LNCaP clone FGC (cell line): ENCODE data around the gene OSBPL2.

ENCODE experiments used
- DNase-seq: peaks from one replicate; pipeline ENCODE4 v3.0.0-alpha.2; 2011; ENCODE audit warnings: low read depth
- H3K4me3 ChIP-seq: 2 replicates; pipeline ENCODE4 v1.5.1; 2011; ENCODE audit warnings: mild to moderate bottlenecking, low read depth, low read length, control low read depth
- TF ChIP-seq, protein P1 (sequence below): IDR thresholded peaks from 2 replicates; pipeline ENCODE4 v1.5.1; 2012; ENCODE audit warnings: mild to moderate bottlenecking; ENCODE audit not compliant: control insufficient read depth, insufficient read depth; ENCODE audit errors: extremely low read depth

OSBPL2 gene

DNA sequence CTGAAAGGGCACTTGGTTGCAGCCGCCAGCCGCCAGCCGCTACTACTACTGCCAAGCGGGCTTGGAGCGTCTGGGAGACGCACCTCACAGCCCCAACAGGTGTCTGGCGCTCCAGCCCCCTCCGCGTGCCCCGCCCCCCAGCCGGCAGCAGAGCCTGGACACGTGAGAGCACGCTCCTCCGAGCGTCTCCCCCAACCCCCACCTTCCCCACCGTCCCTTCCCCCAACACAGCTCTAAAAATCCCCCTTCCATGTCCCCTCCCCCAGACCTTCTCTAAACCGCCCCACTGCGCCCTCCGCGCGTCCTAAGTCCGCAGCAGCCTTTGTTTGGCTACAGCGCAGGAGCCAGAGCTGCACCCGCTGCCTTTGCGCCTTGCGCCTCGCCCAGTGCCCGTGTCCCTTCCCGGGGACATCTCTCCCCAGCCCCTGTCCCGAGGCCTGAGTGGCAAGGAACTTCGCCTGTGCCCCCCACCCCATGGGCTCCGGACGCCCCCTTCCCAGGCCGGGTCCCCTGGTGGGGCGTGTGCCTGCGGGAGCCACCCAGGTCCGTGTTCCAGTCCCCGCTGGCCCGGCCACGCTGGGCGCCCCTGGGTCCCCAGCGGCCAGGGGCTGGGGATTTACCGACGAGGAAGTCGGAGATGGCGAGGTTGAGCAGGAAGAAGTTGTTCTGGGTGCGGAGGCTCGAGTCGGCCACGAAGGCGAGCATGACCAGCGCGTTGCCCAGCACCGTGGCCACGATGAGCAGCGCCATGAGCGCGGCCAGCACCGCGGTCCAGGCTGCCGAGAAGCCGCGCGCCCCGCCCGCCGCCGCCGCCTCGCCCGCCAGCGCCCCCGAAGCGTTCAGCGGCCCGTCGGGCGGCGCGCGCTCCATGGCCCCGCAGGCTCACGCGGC, 19.0 kb upstream of the OSBPL2 start:
- peak overlapping the region; percentile 18; the same call in 1 of the 2 replicates for H3K4me3 ChIP-seq
- no peak for DNase-seq
- TF ChIP-seq, protein P1, sequence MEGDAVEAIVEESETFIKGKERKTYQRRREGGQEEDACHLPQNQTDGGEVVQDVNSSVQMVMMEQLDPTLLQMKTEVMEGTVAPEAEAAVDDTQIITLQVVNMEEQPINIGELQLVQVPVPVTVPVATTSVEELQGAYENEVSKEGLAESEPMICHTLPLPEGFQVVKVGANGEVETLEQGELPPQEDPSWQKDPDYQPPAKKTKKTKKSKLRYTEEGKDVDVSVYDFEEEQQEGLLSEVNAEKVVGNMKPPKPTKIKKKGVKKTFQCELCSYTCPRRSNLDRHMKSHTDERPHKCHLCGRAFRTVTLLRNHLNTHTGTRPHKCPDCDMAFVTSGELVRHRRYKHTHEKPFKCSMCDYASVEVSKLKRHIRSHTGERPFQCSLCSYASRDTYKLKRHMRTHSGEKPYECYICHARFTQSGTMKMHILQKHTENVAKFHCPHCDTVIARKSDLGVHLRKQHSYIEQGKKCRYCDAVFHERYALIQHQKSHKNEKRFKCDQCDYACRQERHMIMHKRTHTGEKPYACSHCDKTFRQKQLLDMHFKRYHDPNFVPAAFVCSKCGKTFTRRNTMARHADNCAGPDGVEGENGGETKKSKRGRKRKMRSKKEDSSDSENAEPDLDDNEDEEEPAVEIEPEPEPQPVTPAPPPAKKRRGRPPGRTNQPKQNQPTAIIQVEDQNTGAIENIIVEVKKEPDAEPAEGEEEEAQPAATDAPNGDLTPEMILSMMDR: no peak

DNA sequence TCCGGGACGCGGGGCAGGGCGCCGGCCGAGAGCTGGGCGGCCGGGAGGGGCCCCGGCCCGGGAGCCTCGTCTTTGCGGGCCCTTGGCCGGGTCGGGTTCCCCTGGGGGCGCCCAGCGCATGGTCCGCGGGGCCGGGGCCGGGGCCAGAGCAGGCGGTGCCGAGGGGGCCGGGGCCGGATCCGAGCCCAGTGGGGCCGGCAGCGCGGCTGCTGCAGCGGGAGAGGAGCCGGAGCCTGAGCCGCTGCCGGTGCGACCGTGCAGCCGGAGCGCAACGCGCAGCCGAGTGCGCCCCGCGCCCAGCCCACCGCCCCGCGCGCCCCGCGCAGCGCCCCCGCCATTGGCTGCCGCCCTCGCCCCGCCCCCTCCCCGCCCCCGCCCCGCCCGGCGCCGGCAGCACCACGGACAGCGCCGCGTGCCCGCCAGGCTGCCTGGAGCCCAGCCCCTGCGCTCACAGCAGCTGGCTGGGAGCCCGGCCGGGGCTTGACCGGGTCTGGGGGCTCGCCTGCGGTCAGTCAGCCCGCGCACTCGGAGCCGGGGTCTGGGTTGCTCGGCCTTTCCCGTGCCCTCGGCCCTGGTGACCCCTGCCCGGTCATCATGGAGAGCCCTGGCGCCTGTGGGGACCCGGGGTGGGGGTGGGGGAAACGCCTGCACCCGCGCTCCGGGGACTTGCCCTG, 18.2 kb upstream of the OSBPL2 start, which contains the start of gene HRH3:
HRH3 (minus strand) TSS at position 287 of the 674 bp plus-strand sequence. CDS start 308 bp downstream, outside the sequence.
- TF ChIP-seq, protein P1: no peak
- no peak for DNase-seq
- peak within 1 kb of the TSS; percentile 18; the same call in 1 of the 2 replicates for H3K4me3 ChIP-seq

DNA sequence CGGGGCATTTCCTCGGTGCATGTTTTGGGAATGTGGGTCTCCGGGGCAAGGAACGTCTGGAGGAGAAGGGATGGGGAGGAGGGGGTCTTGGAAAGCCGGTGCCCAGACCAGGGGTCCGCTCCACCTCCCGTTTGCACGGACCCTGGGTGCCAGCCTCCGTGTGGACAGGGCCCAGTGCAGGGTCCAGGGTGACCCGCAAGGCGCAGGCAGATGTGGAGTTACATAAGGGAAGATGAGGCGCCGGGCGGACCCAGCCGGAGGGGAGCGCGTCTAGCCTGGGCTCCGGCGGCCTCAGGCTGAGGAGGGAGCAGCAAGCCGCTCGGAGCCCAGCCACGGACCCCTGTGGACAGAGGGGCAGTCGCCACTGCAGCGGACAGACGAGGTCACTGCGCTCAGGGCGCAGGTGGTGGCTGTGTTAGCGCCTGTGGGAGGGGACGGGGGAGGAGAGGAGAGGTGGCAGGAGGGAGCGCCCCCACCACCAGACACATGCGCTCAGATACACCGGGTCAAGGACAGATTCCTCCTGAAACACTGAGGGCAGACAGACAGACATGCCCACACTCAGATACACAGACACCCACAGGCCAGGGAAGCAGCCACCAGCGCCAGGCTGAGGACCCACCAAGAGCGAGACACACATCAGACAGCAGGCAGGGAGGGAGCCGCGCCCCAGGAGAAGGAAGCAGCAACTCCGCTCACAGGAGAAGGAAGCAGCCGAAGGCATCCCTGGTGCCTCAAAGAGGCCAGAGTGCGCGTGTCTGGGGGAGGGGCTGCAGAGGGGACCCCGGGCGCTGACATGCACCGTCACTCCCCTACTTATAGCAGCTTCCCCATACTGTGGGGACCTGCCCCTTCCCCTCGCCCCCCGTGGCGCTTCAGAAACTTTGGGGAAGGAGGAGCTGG, 17.4 kb upstream of the OSBPL2 start:
- TF ChIP-seq, protein P1: no peak
- no peak overlapping the region for H3K4me3 ChIP-seq
- no peak for DNase-seq

DNA sequence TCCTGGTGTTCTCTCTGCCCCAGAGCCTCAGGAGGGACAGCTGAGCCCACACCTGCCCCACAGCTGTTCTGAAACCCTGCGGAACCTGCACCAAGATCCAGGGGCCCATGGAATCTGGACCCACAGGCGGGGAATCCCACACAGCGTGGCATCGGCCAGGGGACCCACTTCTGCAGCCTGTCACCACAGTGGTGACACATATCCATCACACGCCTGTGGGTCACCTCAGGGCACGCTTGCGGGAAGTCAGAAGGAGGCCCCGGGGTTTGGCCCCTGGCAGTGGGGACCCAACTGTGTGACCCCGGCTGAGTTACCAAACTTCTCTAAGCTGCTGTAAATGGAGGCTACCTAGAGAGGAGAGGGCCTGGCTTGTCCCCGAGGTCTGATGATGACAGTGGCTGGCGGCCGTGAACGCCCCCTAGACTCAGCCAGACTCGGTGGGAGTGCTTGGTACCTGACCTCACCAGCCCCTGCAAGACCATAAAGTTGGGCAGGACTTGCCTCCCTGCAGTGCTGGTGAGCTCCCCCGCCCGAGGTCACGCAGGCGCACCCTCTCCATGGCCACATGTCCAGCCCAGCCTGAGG, 16.0 kb upstream of the OSBPL2 start:
- H3K4me3 ChIP-seq: no peak overlapping the region
- TF ChIP-seq, protein P1: no peak
- DNase-seq: no peak

DNA sequence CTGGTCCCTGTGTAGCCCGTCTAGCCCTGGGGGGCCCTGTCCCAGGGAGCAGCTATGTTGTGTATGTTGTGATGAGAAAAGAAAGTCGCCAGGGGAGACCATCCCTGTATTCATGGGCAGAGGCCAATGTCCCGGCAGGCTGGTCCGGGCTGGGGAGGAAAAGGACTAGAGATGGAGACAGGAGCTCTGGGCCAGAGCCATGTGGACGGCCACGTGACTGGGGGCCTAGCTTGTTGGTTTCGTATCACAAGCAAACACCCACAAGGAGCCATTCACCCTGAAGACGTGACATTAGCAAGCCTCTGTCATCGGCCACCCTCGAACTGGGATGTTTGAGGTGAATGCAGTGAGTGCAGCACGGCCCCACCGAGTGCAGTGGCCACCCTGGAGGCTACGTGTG, 15.3 kb upstream of the OSBPL2 start:
- DNase-seq: no peak
- TF ChIP-seq, protein P1: no peak
- H3K4me3 ChIP-seq: no peak overlapping the region

DNA sequence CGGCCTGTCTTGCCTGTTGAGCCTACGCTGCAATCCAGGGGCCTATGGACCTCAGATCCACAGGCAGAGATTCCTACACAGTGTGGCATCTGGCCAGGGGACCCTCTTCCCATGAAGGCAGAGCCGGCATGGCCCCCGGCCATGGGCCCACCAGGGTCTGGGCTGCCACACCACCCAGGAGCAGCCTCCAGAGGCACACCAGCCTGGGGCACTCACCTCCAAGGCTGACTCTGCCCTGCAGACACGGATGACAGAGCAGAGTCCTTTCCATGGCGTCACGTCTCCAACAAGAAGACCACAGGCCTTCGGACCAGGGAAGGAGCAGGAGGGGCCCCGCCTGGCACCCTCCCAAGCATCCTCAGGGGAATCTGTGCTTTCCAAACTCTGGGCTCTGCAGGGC, 14.8 kb upstream of the OSBPL2 start:
- no peak for DNase-seq
- TF ChIP-seq, protein P1: no peak
- no peak overlapping the region for H3K4me3 ChIP-seq
